Left lobe of liver (tissue), 2 donors: ENCODE data around the gene TBC1D12. TPM values are rescaled to one million over a fixed set of nuclear protein-coding genes. Genes with fewer than 3 reads are reported as not detected.
"Not testable (repeated sequence)": the region's sequence is repeated elsewhere in the genome, so short reads cannot be mapped to it uniquely, and the experiment has no call there.

Experiments
- ATAC-seq: fragments of 200-7000 bp; cut with Tn5 transposase; one replicate; pipeline ENCODE4 v1.9.1; 2020; ENCODE audit warnings: mild to moderate bottlenecking, moderate library complexity
- DNase-seq: peaks from one replicate; pipeline ENCODE4 v3.0.0-alpha.2; 2020; ENCODE audit warnings: low spot score
- total RNA-seq: library from RNA; stranded (reverse); gene quantifications from one replicate; pipeline ENCODE4 v1.2.1, GENCODE V29; 2021
- donor health status: DM: no; HTN: no; CAD: no; lungs with moderate emphysema.
- donor health status: DM: no; HTN: yes; CAD: no.

TBC1D12 gene
- total RNA-seq, 1 donor from 2014 or later: 4.5 TPM

DNA sequence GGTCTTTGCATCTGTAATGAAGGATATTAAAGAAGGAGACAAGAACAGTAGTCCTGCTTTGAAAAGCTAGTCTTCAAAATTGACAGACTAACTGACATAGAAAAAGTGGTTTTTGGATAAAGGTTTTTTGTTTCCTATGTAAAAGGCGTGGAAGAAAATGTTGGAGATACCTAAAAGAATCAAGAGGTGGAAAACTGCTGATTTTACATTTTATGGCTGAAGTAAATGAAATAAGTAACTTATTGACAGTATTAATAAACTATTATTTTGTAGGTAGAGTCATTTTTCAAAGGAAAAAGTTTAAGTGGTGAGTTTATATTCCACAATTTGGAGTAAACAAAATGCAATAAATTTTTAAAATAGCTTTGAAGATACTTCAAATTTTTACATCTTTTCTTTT is 130.7 kb downstream of the TBC1D12 start:
- ATAC-seq: no peak

DNA sequence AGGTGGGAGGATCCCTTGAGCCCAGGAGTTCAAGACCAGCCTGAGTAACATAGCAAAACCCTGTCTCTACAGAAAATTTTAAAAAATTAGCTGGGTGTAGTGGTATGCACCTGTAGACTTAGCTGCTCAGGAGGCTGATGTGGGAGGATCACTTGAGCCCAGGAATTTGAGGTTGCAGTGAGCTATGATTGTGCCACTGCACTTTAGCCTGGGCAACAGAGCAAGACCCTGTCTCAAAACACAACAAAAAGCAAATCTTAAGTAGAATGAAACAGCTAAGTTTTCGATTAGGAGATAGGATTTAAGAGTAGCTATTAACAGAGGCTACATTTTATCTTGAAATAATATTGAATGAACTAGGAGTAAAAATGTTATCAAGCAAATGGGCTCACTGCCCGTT is 139.9 kb downstream of the TBC1D12 start:
- ATAC-seq, DNase-seq: not testable (repeated sequence)

More for the DNA sequence above, 130.7 kb downstream of the TBC1D12 start:
- DNase-seq: no peak

DNA sequence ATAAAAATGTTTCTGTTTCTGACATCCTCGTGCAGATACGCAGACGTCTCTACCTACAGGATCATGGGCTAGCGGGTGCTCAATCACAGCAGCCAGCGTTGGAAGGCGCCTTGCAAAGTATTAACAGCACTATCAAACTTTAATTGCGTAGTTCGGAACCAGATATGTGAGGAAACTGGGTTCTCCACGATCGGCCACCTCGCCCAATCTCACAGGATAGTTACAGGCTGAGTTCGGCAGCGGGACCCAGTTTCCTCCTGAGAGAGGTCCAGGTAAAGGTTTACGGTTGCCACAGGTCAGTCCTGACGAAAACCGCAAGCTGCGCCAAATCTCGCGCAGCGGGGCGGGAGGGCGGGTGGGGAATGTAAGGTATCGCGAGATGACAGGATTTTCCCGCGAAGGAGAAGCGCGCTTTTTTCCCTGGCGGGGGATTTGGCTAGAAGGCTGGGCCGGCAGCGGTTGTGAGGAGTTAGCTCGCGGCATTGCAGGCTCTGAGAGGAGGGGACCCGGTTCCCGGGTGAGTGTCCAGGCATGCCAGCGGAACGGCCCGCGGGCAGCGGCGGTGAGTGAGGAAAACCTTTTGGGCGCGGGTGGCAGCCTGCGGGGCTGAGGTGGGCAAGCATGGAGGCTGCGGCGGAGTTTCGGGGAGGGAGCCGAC is 143.2 kb downstream of the TBC1D12 start, which contains the start of gene HELLS:
TSS of gene HELLS (plus strand) at position 398 of the 658 bp plus-strand sequence. CDS start at position 532, 134 bp downstream.
- DNase-seq (peak; percentile 88), ATAC-seq (peak; percentile 94)

DNA sequence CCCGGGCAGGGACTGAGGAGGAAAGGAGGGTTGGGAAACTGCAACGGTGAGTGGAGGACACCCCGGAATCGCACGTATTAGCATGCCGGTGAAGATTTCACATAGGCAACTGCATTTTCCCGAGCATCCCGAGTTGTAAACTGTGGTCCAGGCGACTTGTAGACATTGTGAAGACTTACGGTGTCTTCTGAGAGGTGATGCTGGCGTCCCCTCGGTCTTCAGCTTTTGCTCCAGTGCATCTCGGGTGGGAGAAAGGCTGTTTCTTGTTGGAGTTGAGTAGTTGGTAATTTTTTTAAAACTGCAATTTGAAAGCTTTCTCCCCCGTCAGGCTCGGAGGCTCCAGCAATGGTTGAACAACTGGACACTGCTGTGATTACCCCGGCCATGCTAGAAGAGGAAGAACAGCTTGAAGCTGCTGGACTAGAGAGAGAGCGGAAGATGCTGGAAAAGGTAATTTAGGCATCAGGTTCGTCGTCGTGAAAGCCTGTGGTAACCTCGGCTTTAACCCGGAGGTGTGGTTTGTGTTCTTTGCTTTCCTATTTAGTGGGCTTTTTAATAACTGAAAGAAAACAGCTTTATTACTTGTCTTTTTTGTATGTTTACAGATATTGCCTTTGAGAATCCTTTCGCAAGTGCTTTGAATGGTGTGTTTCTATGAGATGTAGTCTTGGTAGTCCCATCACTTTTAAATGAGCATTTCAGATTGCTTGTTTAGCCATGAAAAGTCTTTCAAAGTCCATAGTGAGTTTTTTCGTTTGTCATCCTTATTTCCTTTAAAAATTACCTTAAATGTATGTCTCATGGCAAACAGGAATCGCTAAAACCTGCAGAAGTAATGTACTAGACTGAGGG is 143.9 kb downstream of the TBC1D12 start:
- peak; percentile 41 for ATAC-seq
- no peak for DNase-seq

DNA sequence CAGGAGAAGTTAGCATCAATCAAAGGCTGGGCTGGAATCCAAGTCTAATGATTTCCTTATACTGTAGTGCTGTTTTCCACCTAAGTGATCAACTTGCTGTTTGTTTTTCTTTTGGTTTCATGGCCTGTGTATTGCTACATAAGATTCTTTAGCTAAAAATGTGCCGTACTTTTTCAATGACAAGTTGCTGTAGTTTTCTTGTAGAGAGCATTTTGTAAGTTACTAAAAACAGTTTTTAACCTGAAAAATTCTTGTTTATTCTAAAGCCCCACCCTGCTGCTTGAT is 144.5 kb downstream of the TBC1D12 start:
- ATAC-seq: no peak
- no peak for DNase-seq

DNA sequence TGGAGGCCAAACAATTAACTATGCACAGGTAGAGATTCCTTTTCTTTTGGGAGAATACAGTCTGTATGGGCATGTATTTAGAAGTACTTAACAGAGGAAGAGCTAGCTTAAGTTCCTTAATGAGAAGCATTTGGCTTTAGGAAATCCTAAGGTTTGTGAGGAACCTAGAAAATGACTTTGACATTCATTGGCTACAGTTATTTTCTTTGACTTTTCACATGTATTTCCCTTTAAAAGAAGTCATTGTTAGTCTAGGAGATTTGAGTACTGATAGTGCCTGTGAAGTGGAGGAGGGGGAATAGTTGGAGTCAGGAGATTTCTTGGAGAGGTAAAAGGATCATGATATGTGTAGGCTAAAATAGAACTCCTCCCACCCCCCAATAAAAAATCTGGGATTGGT is 146.9 kb downstream of the TBC1D12 start:
- ATAC-seq (no peak), DNase-seq (no peak)

DNA sequence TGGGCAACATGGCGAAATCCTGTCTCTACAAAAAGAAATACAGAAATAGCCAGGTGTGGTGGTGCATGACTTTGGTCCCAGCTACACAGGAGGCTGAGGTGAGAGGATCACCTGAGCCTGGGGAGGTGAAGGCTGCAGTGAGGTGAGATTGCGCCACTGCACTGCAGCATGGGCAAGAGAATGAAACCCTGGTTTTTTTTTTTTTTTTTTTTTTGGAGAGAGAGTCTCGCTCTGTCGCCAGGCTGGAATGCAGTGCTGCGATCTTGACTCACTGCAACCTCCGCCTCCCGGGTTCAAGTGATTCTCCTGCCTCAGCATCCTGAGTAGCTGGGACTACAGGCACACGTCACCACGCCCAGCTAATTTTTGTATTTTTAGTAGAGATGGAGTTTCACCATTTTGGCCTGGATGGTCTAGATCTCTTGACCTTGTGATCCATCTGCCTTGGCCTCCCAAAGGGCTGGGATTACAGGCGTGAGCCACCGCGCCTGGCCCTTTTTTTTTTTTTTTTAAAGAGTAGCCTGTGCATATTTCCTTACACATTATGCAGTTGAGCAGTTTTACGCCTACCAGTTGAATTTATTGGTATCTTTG is 165.5 kb downstream of the TBC1D12 start:
- ATAC-seq, DNase-seq: not testable (repeated sequence)

DNA sequence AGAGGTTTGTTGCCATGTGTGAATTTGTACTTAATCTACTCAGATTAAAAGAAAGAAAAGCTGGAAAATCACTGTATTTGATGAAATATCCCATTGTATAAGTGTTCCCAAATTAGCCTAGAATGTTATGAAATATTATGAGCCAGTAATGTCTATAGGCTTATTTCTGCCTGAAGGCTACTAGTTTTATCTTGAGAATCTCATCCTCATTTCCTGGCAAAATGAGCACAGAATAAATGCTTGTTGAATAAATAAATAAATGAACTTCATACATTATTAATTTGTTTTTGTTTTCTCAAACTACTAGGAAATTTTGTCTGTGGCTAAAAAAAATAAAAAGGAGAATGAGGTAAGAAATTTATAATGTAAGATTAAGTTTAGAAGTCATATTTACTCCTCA is 168.7 kb downstream of the TBC1D12 start:
- DNase-seq (no peak), ATAC-seq (no peak)

DNA sequence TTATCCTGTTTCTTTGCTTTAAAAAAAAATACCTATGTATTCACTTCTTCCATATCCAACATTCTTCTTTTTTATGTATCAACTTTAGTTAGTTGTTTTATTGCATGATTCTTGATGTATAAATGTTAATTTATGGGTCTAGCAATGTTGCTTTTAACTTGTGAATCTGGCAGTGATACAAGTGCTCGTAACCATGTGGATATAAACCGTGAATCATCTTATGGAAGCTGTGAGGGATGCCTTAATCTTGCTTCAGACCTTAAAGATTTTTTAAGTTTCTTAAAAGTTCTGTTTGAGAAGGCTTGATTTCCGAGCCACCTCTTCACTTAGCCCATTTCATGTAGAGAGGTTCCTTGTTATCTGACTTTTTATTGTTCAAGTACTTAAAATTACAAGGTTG is 169.2 kb downstream of the TBC1D12 start:
- DNase-seq (no peak), ATAC-seq (no peak)

DNA sequence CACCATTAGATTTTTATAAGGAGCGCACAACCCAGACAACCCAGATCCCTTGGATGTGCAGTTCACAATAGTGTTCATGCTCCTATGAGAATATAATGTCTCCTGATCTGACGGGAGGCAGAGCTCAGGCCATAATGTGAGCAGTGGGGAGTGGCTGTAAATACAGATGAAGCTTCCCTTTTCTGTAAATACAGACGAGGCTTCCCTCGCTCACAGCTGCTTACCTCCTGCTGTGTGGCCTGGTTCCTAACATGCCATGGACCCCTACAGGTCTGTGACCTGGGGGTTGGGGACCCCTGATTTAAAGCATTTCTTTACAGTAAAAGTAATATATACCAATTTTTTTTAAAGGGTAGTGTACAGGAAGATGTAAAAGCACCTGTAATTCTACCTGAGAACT is 176.4 kb downstream of the TBC1D12 start:
- ATAC-seq: no peak
- DNase-seq: no peak

DNA sequence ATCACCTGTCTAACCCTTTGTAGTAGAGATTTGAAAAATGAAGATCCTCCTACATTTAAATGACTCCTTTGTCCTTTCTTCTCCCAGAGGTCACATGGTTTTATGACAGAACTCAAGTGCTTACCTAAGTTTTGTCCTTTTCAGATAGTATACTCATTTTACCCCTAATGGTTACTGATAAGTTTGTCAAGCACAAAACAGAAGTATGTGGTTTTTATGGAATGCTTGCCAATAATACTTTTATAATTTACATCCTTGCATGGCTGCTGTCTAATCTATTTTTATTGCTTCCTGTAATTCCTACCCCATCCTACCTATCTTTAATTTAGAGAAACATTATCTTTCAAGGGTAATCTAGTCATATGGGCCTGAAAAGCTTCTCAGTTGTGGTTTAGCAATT is 180.8 kb downstream of the TBC1D12 start:
- DNase-seq (no peak), ATAC-seq (no peak)

Other genes starting within 250 kb of the TBC1D12 start
- gene NOC3L, start 39.6 kb upstream of the TBC1D12 start, total RNA-seq: 5.5 TPM
- gene HELLS, start 143.2 kb downstream of the TBC1D12 start, total RNA-seq: 1.6 TPM